Measurements from ENCODE around the gene TMTC2. TPM values are rescaled to one million over a fixed set of nuclear protein-coding genes. Genes with fewer than 3 reads are reported as not detected.
"Not testable (repeated sequence)": the region's sequence is repeated elsewhere in the genome, so short reads cannot be mapped to it uniquely, and the experiment has no call there.

TMTC2 gene
- total RNA-seq, 2 donors from 2014 or later: 1.6 to 2.5 TPM

DNA sequence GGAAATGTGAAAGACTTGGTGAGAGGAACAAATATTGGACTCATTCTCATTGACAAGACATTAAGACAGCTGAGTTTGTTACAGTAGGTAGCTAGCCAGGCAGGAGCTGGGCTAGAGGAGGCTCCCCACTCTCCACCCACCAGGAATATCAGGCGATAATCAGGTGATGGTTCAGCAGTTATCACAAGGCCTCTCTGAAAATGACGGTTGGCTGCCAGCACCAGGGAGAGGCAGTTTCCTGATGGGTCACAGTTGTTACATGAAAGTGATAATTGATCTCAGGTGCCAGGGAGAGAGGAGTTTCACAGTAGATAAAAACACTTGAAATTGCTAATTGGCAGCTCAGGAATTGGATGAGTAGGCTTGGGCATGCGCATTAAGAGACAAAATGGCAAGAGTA is 116.5 kb downstream of the TMTC2 start:
- Mint-ChIP-seq H3K36me3 (no peaks in the 10 kb centered on the region), H3K27ac (no peak overlapping the region), H3K9me3 (peaks cover 2% of the 10 kb centered on the region), H3K27me3 (no peaks in the 10 kb centered on the region), H3K4me3 (no peak overlapping the region), H3K4me1 (ENCODE audit: low read depth in 2 of 2) (no peaks in the 10 kb centered on the region)
- DNase-seq (ENCODE audit: low spot score): no peak
- no peak for ATAC-seq

DNA sequence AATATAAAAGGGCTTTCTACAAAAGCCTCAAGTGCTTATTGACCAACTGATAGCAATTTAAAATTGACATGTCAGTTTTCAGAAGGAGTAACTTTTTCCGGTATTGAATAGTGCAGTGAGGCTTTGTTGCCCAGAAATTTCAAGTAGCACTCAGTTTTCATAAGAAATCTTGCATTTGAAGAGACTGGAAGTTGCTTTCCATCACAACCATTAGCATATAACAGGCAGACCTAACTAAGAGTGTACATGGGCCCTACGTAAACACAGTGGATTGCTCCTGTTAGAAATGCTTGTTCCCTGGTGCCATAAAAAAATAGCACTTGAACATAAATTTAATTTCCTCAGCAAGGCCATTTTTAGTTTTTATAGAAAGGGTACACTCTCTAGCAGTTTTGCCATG is 117.9 kb downstream of the TMTC2 start:
- H3K27me3 Mint-ChIP-seq: no peaks in the 10 kb centered on the region
- H3K36me3 Mint-ChIP-seq: no peaks in the 10 kb centered on the region
- H3K4me1 Mint-ChIP-seq (ENCODE audit: low read depth in 2 of 2): no peaks in the 10 kb centered on the region
- no peak overlapping the region for H3K4me3 Mint-ChIP-seq
- DNase-seq (ENCODE audit: low spot score) (no peak), ATAC-seq (no peak)
- peaks cover 2% of the 10 kb centered on the region for H3K9me3 Mint-ChIP-seq
- no peak overlapping the region for H3K27ac Mint-ChIP-seq

DNA sequence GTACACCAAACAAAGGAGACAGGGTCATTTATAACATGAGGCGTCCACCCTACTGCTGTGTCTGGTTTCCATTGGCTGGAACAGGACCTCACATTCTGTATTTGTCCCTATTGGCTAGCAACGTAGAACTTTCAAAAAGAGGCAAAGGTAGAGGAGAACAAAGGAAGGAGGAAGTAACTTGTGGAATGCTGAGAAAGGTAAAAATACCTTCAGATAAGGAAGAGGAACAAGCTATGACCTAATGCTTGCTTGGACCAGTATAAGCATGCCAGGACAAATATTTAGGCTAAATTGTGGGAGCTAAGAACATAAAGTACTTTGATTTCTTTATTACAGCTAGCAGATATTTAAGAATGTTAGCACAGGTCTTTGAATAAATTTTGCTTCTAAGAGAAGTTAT is 118.3 kb downstream of the TMTC2 start:
- not testable (repeated sequence) for ATAC-seq; H3K4me1 Mint-ChIP-seq (ENCODE audit: low read depth in 2 of 2); H3K4me3 Mint-ChIP-seq; H3K27ac Mint-ChIP-seq; H3K27me3 Mint-ChIP-seq; H3K36me3 Mint-ChIP-seq; H3K9me3 Mint-ChIP-seq; DNase-seq (ENCODE audit: low spot score)

DNA sequence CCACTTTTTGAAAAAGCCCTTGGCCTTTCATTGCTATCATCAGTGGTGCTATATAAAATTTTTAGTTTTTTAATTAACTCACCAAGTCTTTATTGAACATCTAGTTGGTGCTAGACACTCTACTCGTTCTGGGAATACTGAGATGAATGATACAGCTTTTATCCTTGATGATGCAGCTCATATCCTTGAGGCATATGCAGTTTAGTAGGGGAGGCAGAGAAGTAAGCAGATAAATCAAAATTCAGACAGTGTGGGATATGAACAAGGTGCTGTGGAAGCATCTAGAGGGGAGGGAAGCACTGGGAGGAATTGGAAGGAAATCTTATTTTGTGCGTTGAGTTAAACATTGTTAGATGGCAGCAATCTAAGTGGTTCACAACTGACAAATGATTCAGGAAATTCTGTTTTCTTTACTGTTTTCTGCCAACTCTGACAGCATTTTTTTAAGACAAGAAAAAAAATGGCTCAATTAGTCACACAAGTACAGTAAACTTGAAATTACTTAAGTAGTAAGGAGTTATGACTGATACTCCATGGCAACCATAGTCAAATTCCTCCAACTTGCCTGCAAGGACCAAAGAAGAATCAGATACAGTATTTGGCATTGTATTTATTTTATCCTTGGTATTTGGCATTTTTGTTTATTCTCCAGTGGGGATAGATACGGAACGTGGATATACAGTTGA is 119.2 kb downstream of the TMTC2 start:
- H3K27ac Mint-ChIP-seq: no peak overlapping the region
- H3K4me3 Mint-ChIP-seq: no peak overlapping the region
- H3K36me3 Mint-ChIP-seq: no peaks in the 10 kb centered on the region
- no peak for DNase-seq (ENCODE audit: low spot score)
- no peaks in the 10 kb centered on the region for H3K27me3 Mint-ChIP-seq
- no peak for ATAC-seq
- H3K4me1 Mint-ChIP-seq (ENCODE audit: low read depth in 2 of 2): no peaks in the 10 kb centered on the region
- peaks cover 2% of the 10 kb centered on the region for H3K9me3 Mint-ChIP-seq

DNA sequence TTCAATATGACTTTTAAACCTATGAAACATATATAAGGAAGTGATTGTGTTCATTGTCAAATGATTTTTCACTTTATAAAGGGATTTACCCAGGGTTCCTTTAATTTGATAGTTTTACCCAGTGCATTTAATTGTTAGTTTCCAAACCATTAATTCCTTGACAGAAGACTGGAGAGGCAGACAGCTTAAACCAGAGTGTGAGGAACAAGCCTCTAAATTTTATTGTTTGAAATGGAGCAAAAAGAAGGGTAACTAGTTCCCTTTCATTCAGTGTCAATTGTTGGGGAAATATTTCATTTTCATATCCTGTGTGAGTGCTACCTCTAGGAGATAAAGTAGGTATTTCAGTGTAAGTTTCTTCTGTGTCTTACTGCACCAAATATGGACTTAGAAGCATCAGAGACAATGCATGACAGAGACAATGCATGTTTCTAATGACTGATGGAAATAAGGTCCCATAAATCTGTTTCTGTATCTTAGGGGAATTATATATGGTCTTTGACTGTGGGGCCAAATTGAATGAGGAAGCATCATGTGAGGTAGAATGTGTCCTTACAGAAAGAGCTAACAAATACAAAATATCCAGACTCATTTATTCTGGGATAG is 120.5 kb downstream of the TMTC2 start:
- no peaks in the 10 kb centered on the region for H3K27me3 Mint-ChIP-seq
- H3K36me3 Mint-ChIP-seq: no peaks in the 10 kb centered on the region
- no peak for DNase-seq (ENCODE audit: low spot score)
- H3K4me3 Mint-ChIP-seq: no peak overlapping the region
- no peaks in the 10 kb centered on the region for H3K4me1 Mint-ChIP-seq (ENCODE audit: low read depth in 2 of 2)
- H3K27ac Mint-ChIP-seq: no peak overlapping the region
- no peak for ATAC-seq
- H3K9me3 Mint-ChIP-seq: no peaks in the 10 kb centered on the region

DNA sequence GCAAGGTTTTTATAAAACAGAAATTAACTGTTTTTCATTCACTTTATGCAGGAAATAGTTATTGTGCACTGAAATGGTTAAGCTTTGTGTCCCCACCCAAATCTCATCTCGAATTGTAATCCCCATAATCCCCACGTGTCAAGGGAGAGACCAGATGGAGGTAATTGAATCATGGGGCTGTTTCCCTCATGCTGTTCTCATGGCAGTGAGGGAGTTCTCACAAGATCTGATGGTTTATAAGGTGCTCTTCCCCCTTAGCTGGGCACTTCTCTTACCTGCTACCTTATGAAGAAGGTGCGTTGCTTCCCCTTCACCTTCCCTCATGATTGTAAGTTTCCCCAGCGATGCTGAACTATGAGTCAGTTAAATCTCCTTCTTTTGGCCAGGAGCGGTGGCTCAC is 123.9 kb downstream of the TMTC2 start:
- no peaks in the 10 kb centered on the region for H3K27me3 Mint-ChIP-seq
- H3K4me1 Mint-ChIP-seq (ENCODE audit: low read depth in 2 of 2): no peaks in the 10 kb centered on the region
- no peak overlapping the region for H3K27ac Mint-ChIP-seq
- peaks cover 9% of the 10 kb centered on the region for H3K36me3 Mint-ChIP-seq
- H3K9me3 Mint-ChIP-seq: peaks cover 7% of the 10 kb centered on the region
- DNase-seq (ENCODE audit: low spot score) (no peak), ATAC-seq (no peak)
- H3K4me3 Mint-ChIP-seq: no peak overlapping the region

DNA sequence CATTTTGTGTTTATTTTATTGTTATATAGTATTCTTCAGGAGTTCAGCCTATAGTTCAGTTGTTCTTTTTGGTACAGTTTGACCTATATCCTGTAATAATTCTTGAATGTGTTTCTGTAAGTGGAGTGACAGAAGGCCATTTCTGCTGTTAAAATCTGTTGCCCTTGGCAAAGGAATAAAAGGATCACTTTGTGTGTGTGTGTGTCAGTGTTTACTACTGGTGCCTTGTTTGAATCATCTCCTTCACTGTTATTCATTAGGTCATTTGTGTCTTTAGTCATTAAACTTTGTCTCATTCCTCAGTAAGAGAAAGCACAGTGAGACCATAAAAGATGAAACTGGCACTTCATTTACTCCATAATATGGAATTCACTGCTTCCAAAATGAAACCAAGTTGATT is 130.7 kb downstream of the TMTC2 start:
- H3K4me3 Mint-ChIP-seq: no peak overlapping the region

DNA sequence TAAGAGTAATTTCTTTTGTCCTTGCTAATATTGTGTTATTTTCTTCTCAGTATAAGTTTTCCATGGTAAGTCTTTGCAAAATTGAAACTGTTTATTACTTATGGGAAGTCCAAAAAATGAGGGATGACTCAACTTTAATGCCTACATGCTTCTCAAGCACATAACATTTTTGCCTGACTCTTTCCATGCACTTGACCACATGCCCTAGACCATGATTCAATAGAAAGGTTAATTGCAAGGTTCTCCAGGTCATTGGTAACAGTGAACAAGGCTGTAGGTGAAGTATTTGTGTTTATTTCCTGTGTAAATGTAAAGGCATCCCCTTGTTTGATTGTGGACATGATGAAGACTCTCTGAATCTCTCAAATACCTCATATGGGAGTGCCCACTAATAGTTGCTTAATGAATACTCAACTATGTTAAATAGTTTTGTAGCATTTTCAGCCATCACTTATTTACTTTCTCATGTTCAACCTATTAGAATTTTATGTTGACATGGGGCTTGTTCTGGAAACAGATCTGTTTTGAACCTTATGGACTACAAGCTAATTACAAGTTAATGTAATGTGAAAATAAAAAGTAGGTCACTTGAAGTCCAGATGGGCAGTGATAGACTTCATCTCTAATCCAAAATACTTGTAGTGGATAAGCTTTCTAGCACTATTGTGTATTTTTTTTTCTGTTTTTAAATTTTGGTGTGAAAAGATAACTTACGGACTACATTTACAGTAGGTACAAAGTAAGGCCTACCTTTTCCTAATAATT is 131.7 kb downstream of the TMTC2 start:
- no peak for ATAC-seq
- Mint-ChIP-seq H3K4me1 (ENCODE audit: low read depth in 2 of 2) (no peaks in the 10 kb centered on the region), H3K27ac (no peak overlapping the region), H3K4me3 (no peak overlapping the region), H3K36me3 (peaks cover 9% of the 10 kb centered on the region), H3K9me3 (peaks cover 7% of the 10 kb centered on the region), H3K27me3 (no peaks in the 10 kb centered on the region)
- no peak for DNase-seq (ENCODE audit: low spot score)

More for the DNA sequence above, 130.7 kb downstream of the TMTC2 start:
- Mint-ChIP-seq H3K4me1 (ENCODE audit: low read depth in 2 of 2) (no peaks in the 10 kb centered on the region), H3K27ac (no peak overlapping the region), H3K36me3 (peaks cover 9% of the 10 kb centered on the region), H3K9me3 (peaks cover 7% of the 10 kb centered on the region), H3K27me3 (no peaks in the 10 kb centered on the region)
- ATAC-seq (no peak), DNase-seq (ENCODE audit: low spot score) (no peak)

DNA sequence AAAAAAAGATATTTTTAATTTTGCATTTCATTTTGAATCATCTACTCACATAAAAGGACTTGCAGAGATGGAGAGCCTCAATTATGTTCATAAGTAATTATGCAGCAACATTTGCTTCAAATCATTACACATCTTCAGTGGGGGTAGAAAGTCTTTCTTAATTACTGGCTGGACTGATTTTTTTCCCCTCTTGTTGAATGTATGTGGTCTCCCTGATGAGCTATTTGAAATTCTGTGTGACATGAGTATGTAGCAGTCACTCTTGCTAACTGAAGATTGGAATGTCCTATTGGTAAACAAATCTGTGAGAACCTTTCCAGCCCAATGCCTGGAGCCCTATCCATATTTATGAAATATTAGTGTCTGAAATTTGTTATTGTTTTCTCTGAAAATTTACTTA is 139.8 kb downstream of the TMTC2 start:
- no peak for ATAC-seq
- no peak for DNase-seq (ENCODE audit: low spot score)
- Mint-ChIP-seq H3K4me3 (no peak overlapping the region), H3K36me3 (no peaks in the 10 kb centered on the region), H3K9me3 (no peaks in the 10 kb centered on the region), H3K27ac (no peak overlapping the region), H3K4me1 (ENCODE audit: low read depth in 2 of 2) (no peaks in the 10 kb centered on the region), H3K27me3 (no peaks in the 10 kb centered on the region)

DNA sequence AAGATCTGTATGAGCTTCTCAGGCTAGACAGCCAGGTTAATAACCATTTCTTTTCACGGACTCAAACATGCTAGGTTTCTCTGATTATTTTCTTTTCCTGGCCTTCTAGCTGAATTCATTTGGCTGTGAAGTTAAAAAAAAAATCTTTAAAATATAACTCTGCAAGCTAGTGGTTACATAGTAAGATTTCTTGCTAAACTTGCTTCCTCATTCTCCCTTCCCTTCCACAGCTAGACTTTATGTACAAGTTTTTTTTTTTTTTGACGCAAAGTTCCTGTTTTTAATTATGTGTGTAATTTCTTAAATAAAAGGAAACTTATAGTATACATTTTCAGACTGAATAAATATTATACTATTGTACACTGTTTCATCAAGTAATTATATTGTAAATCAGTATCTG is 145.4 kb downstream of the TMTC2 start:
- Mint-ChIP-seq H3K4me3 (no peak overlapping the region), H3K36me3 (no peaks in the 10 kb centered on the region), H3K9me3 (peaks cover 4% of the 10 kb centered on the region), H3K27me3 (no peaks in the 10 kb centered on the region), H3K27ac (no peak overlapping the region), H3K4me1 (ENCODE audit: low read depth in 2 of 2) (no peaks in the 10 kb centered on the region)
- ATAC-seq: no peak
- no peak for DNase-seq (ENCODE audit: low spot score)

DNA sequence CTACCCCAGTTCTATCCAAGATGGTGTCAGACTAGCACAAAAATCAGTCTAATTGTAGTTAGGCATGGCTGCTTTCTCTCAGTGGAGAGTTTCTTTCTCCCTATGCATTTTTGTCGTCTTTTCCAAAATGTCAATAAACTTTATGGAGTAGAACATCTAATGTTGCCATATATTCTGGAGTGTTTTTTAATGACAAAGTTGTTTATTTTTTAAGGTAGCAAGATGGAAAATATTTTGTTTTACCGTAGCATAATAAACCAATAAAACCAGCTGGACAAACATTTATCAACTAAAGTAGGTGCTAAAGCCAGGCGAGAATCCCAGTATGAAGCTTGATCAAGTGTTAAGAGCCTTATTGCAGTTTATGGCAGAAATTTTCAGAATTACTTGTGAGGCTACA is 146.3 kb downstream of the TMTC2 start:
- Mint-ChIP-seq H3K27me3 (no peaks in the 10 kb centered on the region), H3K4me1 (ENCODE audit: low read depth in 2 of 2) (no peaks in the 10 kb centered on the region), H3K27ac (no peak overlapping the region), H3K36me3 (no peaks in the 10 kb centered on the region), H3K4me3 (no peak overlapping the region), H3K9me3 (peaks cover 4% of the 10 kb centered on the region)
- DNase-seq (ENCODE audit: low spot score) (no peak), ATAC-seq (no peak)

DNA sequence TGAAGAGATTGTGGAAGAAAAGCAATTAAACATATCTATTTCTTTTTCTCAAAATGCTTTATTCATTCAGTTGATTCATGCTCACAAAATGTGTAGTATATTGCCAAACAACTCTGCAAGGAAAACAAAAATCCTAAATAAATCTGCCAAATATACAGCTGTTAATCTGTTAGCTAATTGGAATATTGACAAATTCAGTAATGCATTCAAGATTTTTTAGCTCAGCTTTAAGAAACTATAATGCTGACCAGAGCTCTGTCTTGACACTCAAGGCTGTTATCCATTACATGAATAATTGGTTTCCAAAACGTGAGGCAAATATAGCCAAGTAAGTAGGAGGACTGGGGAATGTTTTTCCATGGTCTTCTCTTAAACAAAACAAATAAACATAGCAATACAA is 146.8 kb downstream of the TMTC2 start:
- H3K9me3 Mint-ChIP-seq: peaks cover 4% of the 10 kb centered on the region
- H3K4me1 Mint-ChIP-seq (ENCODE audit: low read depth in 2 of 2): no peaks in the 10 kb centered on the region
- H3K4me3 Mint-ChIP-seq: no peak overlapping the region
- ATAC-seq (no peak), DNase-seq (ENCODE audit: low spot score) (no peak)
- no peak overlapping the region for H3K27ac Mint-ChIP-seq
- no peaks in the 10 kb centered on the region for H3K27me3 Mint-ChIP-seq
- H3K36me3 Mint-ChIP-seq: no peaks in the 10 kb centered on the region

DNA sequence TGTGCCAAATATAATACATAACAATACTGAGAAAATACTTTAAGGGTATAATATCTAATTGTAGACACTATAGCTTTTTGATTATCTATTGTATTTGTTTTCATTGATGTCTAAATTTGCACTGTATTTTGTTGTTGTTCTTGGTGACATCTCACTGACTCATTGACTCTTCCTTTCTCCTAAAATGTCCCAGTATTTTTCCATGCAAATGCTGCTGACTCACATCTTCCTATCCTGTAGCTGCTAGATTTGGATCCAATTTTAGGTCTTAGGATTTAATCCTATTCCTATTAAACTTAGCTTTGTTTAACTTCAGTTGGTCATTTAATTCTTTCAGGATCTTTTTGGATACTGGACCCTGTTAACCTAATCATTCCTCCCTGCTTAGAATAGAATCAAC is 148.5 kb downstream of the TMTC2 start:
- no peak overlapping the region for H3K4me3 Mint-ChIP-seq
- DNase-seq (ENCODE audit: low spot score): no peak
- no peak for ATAC-seq
- no peaks in the 10 kb centered on the region for H3K4me1 Mint-ChIP-seq (ENCODE audit: low read depth in 2 of 2)
- no peak overlapping the region for H3K27ac Mint-ChIP-seq
- no peaks in the 10 kb centered on the region for H3K27me3 Mint-ChIP-seq
- no peaks in the 10 kb centered on the region for H3K36me3 Mint-ChIP-seq
- H3K9me3 Mint-ChIP-seq: peaks cover 4% of the 10 kb centered on the region

DNA sequence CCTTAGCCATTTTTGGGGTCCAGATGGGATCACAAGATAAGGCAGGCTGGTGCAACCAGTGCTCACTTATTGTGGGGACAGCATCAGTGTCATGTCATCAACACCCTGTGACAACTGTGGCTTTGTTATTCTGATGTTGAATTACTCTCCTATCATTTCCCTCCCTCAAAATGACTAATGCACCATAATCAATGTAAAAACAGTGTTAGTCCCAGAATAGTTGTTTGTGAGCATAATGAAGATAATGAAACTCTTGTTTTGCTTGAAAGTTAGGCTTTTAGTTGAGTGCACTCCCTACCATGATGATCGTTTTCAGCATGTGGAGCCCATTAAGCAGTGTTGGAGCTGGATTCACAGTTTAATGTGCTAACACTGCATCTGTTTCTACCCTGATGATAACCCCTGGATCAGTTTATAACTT is 151.4 kb downstream of the TMTC2 start:
- ATAC-seq: no peak
- H3K4me1 Mint-ChIP-seq (ENCODE audit: low read depth in 2 of 2): no peaks in the 10 kb centered on the region
- no peak for DNase-seq (ENCODE audit: low spot score)
- no peaks in the 10 kb centered on the region for H3K36me3 Mint-ChIP-seq
- no peak overlapping the region for H3K4me3 Mint-ChIP-seq
- H3K27ac Mint-ChIP-seq: no peak overlapping the region
- no peaks in the 10 kb centered on the region for H3K27me3 Mint-ChIP-seq
- peaks cover 4% of the 10 kb centered on the region for H3K9me3 Mint-ChIP-seq
